Nephron (organoid): ENCODE results near the gene GBX2.

Experiments used
- H3K27ac Mint-ChIP-seq, 3 experiments: 2 replicates each; pipeline ENCODE4 v1.8.0; 2020; ENCODE audit warnings: mixed read lengths in 3 of 3, mild to moderate bottlenecking in 2 of 3, moderate library complexity in 1 of 3
- H3K27me3 Mint-ChIP-seq: 2 replicates; pipeline ENCODE4 v1.8.0; 2021; ENCODE audit warnings: low read depth, mild to moderate bottlenecking, moderate library complexity, mixed read lengths
- H3K36me3 Mint-ChIP-seq: 2 replicates; pipeline ENCODE4 v1.8.0; 2020; ENCODE audit warnings: low read depth, mixed read lengths
- H3K4me1 Mint-ChIP-seq: 2 replicates; pipeline ENCODE4 v1.8.0; 2020; ENCODE audit warnings: mixed read lengths
- H3K4me3 Mint-ChIP-seq, 3 experiments: 2 replicates each; pipeline ENCODE4 v1.8.0; 2020; ENCODE audit warnings: mild to moderate bottlenecking in 3 of 3, mixed read lengths in 3 of 3, moderate library complexity in 2 of 3
- H3K9me3 Mint-ChIP-seq: 2 replicates; pipeline ENCODE4 v1.8.0; 2020; ENCODE audit warnings: mixed read lengths
- TF ChIP-seq, protein P1 (sequence below), 3 experiments: fragments of 200-600 bp; sonication (generic); IDR thresholded peaks; one replicate each; pipeline ENCODE4 v1.5.0; 2021; ENCODE audit warnings: antibody characterized with exemption in 3 of 3; ENCODE audit not compliant: unreplicated experiment in 3 of 3

The GBX2 gene

DNA sequence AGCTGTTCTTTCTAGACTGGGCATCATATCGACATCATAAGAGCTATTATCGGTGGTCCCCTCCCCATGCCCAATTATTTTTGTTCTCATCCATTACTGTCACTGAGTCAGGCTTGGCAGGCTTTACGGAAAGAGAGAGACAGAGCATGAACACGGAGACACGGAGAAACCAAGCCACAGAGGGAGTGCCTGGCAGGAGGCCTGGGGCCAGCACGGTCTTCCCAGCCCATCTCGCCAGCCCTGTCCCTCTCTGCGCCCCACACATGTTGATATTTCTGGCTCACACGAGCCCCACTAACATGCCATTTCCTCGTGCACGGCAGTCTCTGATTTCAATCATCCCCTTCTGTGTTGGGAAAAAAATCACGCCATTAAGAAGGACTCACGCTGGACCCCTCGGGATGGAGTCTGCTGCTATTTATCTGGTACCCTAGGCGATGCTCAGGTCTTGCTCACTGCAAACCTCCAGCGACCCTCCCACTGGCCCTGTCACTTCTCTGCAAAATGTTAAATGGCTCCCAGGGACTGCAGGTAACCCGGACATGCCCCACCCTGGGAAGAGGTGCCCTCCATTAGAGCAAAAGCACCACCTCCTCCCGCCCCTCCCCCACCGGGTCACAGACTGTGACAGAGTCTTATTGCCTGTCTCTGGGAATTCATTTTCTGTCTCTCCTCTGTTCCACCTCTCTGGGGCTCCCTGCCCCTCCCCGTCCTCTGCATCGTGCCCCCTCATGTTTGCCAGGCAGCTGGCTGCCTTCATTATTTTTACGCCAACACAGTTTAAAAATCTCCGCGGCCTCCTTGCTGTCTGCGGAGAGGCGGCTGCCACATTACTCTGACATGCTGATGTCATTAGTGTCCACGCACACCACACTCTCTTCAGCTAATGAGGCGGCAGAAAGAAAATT, 40.1 kb upstream of the GBX2 start:
- H3K36me3 Mint-ChIP-seq, result no peaks in the 10 kb centered on the region
- H3K9me3 Mint-ChIP-seq, result peaks cover 9% of the 10 kb centered on the region
- no peak overlapping the region for H3K27ac Mint-ChIP-seq
- no peak overlapping the region for H3K4me3 Mint-ChIP-seq
- no peaks in the 10 kb centered on the region for H3K4me1 Mint-ChIP-seq
- H3K27me3 Mint-ChIP-seq, result peaks cover 19% of the 10 kb centered on the region
- TF ChIP-seq, protein P1, sequence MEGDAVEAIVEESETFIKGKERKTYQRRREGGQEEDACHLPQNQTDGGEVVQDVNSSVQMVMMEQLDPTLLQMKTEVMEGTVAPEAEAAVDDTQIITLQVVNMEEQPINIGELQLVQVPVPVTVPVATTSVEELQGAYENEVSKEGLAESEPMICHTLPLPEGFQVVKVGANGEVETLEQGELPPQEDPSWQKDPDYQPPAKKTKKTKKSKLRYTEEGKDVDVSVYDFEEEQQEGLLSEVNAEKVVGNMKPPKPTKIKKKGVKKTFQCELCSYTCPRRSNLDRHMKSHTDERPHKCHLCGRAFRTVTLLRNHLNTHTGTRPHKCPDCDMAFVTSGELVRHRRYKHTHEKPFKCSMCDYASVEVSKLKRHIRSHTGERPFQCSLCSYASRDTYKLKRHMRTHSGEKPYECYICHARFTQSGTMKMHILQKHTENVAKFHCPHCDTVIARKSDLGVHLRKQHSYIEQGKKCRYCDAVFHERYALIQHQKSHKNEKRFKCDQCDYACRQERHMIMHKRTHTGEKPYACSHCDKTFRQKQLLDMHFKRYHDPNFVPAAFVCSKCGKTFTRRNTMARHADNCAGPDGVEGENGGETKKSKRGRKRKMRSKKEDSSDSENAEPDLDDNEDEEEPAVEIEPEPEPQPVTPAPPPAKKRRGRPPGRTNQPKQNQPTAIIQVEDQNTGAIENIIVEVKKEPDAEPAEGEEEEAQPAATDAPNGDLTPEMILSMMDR (IDR thresholded peaks at IDR 0.05; ENCODE audit: unreplicated experiment in 3 of 3), result no peak

GRCh38 chr2:236207472-236207871, 39.3 kb upstream of the GBX2 start:
- Mint-ChIP-seq H3K4me3 (no peak overlapping the region), H3K27ac (no peak overlapping the region), H3K36me3 (no peaks in the 10 kb centered on the region), H3K27me3 (peaks cover 19% of the 10 kb centered on the region), H3K9me3 (peaks cover 9% of the 10 kb centered on the region), H3K4me1 (no peaks in the 10 kb centered on the region)
- TF ChIP-seq, protein P1 (IDR thresholded peaks at IDR 0.05; ENCODE audit: unreplicated experiment in 3 of 3), result no peak

DNA sequence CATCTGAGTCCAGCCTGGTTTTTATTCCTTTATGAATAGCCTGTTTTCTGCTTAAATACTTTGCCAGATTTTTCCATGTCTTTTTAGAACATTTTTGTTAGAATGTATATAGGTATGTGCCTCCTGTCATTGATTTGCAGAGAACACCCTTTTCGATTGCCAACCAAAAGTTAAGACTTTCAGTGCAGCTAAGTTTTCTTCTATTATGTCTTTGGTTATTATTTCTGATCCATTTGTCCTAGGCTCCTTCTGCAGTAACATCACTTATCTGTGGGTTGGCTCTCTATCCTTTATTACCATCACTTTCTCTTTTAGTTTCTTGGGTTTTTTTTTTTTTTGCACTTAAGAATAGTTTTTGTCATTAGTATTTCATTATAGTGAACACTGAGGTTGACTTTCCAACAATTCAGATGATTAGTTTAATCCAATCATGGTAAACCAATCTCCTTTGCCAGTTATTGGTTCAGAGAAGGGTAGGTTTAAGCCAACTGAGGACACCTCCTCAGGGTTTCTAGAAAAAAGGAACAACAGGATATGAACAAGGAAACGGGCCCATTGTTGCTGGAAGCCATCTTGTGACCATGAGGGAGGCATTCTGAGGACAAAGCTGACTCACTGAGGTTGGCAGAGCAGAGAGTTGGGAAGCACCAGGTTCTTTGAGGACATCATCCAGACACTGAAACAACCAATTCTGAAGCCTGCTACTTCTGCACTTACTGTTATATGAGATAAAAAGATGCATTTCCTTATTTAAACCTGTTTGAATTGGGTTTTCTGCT, 37.9 kb upstream of the GBX2 start:
- TF ChIP-seq, protein P1 (IDR thresholded peaks at IDR 0.05; ENCODE audit: unreplicated experiment in 3 of 3), result no peak
- Mint-ChIP-seq H3K36me3 (no peaks in the 10 kb centered on the region), H3K4me1 (no peaks in the 10 kb centered on the region), H3K4me3 (no peak overlapping the region), H3K9me3 (peaks cover 12% of the 10 kb centered on the region), H3K27me3 (peaks cover 14% of the 10 kb centered on the region), H3K27ac (no peak overlapping the region)

- Mint-ChIP-seq H3K9me3 (peaks cover 12% of the 10 kb centered on the region), H3K27ac (no peak overlapping the region), H3K36me3 (no peaks in the 10 kb centered on the region), H3K4me3 (no peak overlapping the region), H3K4me1 (no peaks in the 10 kb centered on the region), H3K27me3 (peaks cover 11% of the 10 kb centered on the region)
- TF ChIP-seq, protein P1 (IDR thresholded peaks at IDR 0.05; ENCODE audit: unreplicated experiment in 3 of 3), result no peak
Measured at GRCh38 chr2:236204953-236205352, 36.8 kb upstream of the GBX2 start.

GRCh38 chr2:236200378-236200777, 32.2 kb upstream of the GBX2 start:
- no peak overlapping the region for H3K4me3 Mint-ChIP-seq
- H3K27ac Mint-ChIP-seq, result no peak overlapping the region
- no peaks in the 10 kb centered on the region for H3K36me3 Mint-ChIP-seq
- peaks cover 3% of the 10 kb centered on the region for H3K9me3 Mint-ChIP-seq
- H3K4me1 Mint-ChIP-seq, result no peaks in the 10 kb centered on the region
- H3K27me3 Mint-ChIP-seq, result peaks cover 8% of the 10 kb centered on the region
- TF ChIP-seq, protein P1 (IDR thresholded peaks at IDR 0.05; ENCODE audit: unreplicated experiment in 3 of 3), result no peak
